MM.1S (cell line): ENCODE data around the gene SPIRE2.

Experiments used
- DNase-seq: peaks from one replicate; pipeline ENCODE4 v3.0.0-alpha.2; 2015
- H2AFZ ChIP-seq: fragments of 300-600 bp; sonication (generic); 2 replicates; pipeline ENCODE4 v1.6.0; 2016; ENCODE audit warnings: antibody characterized with exemption, low read length
- H3F3A ChIP-seq: fragments of 300-600 bp; sonication (generic); 2 replicates; pipeline ENCODE4 v1.6.1; 2016; ENCODE audit warnings: mild to moderate bottlenecking, antibody characterized with exemption, low read length, moderate library complexity, mixed read lengths; ENCODE audit not compliant: insufficient read depth
- H3K27ac ChIP-seq: fragments of 300-600 bp; sonication (generic); 2 replicates; pipeline ENCODE4 v1.5.1; 2016; ENCODE audit warnings: mild to moderate bottlenecking, low read length
- H3K27me3 ChIP-seq: fragments of 300-600 bp; sonication (generic); replicated peaks from 2 replicates; pipeline ENCODE4 v1.6.0; 2016; ENCODE audit warnings: low read length; ENCODE audit not compliant: insufficient read depth
- H3K36me3 ChIP-seq: fragments of 300-600 bp; sonication (generic); replicated peaks from 2 replicates; pipeline ENCODE4 v1.6.1; 2016; ENCODE audit warnings: mild to moderate bottlenecking, low read length, mixed read lengths; ENCODE audit not compliant: insufficient read depth
- H3K4me1 ChIP-seq: fragments of 300-600 bp; sonication (generic); 2 replicates; pipeline ENCODE4 v1.6.1; 2016; ENCODE audit warnings: low read length, mixed read lengths
- H3K4me2 ChIP-seq: fragments of 300-600 bp; sonication (generic); 2 replicates; pipeline ENCODE4 v1.6.0; 2016; ENCODE audit warnings: low read depth, low read length
- H3K4me3 ChIP-seq: fragments of 300-600 bp; sonication (generic); 2 replicates; pipeline ENCODE4 v1.5.1; 2016; ENCODE audit warnings: low read length, mixed read lengths
- H3K79me2 ChIP-seq: fragments of 300-600 bp; sonication (generic); 2 replicates; pipeline ENCODE4 v1.6.1; 2016; ENCODE audit warnings: mixed run types, low read length, mixed read lengths
- H3K9ac ChIP-seq: fragments of 300-600 bp; sonication (generic); 2 replicates; pipeline ENCODE4 v1.6.1; 2016; ENCODE audit warnings: low read length, mixed read lengths
- H3K9me2 ChIP-seq: fragments of 300-600 bp; sonication (generic); replicated peaks from 2 replicates; pipeline ENCODE4 v1.6.1; 2016; ENCODE audit warnings: mild to moderate bottlenecking, low read length, mixed read lengths; ENCODE audit not compliant: insufficient read depth
- H3K9me3 ChIP-seq: fragments of 300-600 bp; sonication (generic); replicated peaks from 2 replicates; pipeline ENCODE4 v1.6.1; 2016; ENCODE audit warnings: mild to moderate bottlenecking, low read length, mixed read lengths; ENCODE audit not compliant: insufficient read depth
- H4K20me1 ChIP-seq: fragments of 300-600 bp; sonication (generic); 2 replicates; pipeline ENCODE4 v1.6.1; 2016; ENCODE audit warnings: mild to moderate bottlenecking, low read length, moderate library complexity, mixed read lengths; ENCODE audit not compliant: insufficient read depth
- EZH2 ChIP-seq: fragments of 300-600 bp; sonication (generic); optimal IDR thresholded peaks from 2 replicates; pipeline ENCODE3; 2017; ENCODE audit warnings: low read depth, mild to moderate bottlenecking, antibody characterized with exemption, low read length, mixed read lengths
- EZH2phosphoT487 ChIP-seq: fragments of 300-600 bp; sonication (generic); IDR thresholded peaks from 2 replicates; pipeline ENCODE4 v1.6.1; 2018; ENCODE audit warnings: antibody characterized with exemption, low read length
- TF ChIP-seq, protein P1 (sequence below): fragments of 300-600 bp; sonication (generic); IDR thresholded peaks from 2 replicates; pipeline ENCODE4 v1.5.1; 2016; ENCODE audit warnings: antibody characterized with exemption, low read length, mixed read lengths

SPIRE2 gene

DNA sequence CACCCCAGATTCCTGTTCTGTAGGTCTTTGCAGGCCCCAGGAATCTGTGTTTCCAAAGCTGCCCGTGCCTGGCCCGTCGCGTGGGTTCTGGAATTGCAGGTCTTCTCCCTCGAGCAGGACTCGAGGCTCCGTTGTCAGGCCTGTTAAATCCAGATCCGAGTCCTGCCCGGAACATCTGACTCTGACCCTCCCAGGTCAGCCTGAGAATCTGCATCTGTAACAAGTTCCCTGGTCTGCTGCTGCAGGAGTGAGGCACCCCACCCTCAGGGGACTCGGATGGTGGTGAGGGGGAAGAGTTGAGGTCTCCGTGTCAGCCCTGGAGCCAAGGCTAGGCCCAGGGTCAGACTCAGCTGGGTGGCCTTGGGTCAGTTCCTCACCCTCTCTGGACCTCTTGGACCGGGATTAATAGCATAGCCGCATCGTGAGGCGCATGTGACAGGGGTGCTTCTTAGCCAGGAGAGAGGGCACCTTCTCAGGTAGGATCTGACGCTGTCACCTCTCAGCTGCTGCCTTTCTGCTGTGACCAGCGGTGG is 8.8 kb downstream of the SPIRE2 start:
- Histone ChIP-seq H3K4me1 (no peaks in the 10 kb centered on the region), H3K4me2 (no peak overlapping the region), H2AFZ (no peak overlapping the region), H3K4me3 (no peak overlapping the region), H3K9me3 (no peaks in the 10 kb centered on the region), H3K27me3 (no peaks in the 10 kb centered on the region), H3K36me3 (no peaks in the 10 kb centered on the region), H4K20me1 (no peaks in the 10 kb centered on the region), H3K9ac (no peak overlapping the region), H3K79me2 (no peaks in the 10 kb centered on the region), H3K9me2 (no peaks in the 10 kb centered on the region), H3K27ac (no peak overlapping the region), H3F3A (no peaks in the 10 kb centered on the region)
- no peak for TF ChIP-seq EZH2
- TF ChIP-seq, protein P1, sequence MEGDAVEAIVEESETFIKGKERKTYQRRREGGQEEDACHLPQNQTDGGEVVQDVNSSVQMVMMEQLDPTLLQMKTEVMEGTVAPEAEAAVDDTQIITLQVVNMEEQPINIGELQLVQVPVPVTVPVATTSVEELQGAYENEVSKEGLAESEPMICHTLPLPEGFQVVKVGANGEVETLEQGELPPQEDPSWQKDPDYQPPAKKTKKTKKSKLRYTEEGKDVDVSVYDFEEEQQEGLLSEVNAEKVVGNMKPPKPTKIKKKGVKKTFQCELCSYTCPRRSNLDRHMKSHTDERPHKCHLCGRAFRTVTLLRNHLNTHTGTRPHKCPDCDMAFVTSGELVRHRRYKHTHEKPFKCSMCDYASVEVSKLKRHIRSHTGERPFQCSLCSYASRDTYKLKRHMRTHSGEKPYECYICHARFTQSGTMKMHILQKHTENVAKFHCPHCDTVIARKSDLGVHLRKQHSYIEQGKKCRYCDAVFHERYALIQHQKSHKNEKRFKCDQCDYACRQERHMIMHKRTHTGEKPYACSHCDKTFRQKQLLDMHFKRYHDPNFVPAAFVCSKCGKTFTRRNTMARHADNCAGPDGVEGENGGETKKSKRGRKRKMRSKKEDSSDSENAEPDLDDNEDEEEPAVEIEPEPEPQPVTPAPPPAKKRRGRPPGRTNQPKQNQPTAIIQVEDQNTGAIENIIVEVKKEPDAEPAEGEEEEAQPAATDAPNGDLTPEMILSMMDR, result no peak
- TF ChIP-seq EZH2phosphoT487, result no peak
- DNase-seq, result no peak

DNA sequence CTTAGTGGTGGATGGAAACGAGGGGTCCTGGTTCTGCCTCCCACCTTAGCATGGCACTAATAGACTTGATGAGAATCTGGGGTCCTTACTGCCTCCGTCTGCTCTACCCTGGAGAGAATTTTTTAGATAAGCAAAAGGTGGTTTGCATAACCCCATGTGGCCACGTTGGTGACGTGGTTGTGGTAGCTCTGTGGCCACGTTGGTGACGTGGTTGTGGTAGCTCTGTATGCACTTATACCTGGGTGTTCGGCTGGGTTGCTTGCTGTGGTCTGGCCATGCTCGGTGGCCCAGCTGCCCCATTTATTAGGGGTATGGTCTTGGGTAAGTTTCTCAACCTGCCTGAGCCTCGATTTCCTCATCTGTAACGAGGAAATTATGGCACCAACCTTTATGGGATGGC is 13.0 kb downstream of the SPIRE2 start:
- H3K9me3 ChIP-seq, result no peaks in the 10 kb centered on the region
- no peaks in the 10 kb centered on the region for H4K20me1 ChIP-seq
- no peak overlapping the region for H3K27ac ChIP-seq
- DNase-seq, result no peak
- no peak overlapping the region for H3K4me3 ChIP-seq
- no peak overlapping the region for H3K4me2 ChIP-seq
- no peaks in the 10 kb centered on the region for H3K9me2 ChIP-seq
- TF ChIP-seq, protein P1, result no peak
- no peak for TF ChIP-seq EZH2
- TF ChIP-seq EZH2phosphoT487, result no peak
- no peak overlapping the region for H3K9ac ChIP-seq
- no peaks in the 10 kb centered on the region for H3K79me2 ChIP-seq
- no peaks in the 10 kb centered on the region for H3K4me1 ChIP-seq
- no peaks in the 10 kb centered on the region for H3K36me3 ChIP-seq
- no peaks in the 10 kb centered on the region for H3K27me3 ChIP-seq
- H3F3A ChIP-seq, result no peaks in the 10 kb centered on the region
- no peak overlapping the region for H2AFZ ChIP-seq

DNA sequence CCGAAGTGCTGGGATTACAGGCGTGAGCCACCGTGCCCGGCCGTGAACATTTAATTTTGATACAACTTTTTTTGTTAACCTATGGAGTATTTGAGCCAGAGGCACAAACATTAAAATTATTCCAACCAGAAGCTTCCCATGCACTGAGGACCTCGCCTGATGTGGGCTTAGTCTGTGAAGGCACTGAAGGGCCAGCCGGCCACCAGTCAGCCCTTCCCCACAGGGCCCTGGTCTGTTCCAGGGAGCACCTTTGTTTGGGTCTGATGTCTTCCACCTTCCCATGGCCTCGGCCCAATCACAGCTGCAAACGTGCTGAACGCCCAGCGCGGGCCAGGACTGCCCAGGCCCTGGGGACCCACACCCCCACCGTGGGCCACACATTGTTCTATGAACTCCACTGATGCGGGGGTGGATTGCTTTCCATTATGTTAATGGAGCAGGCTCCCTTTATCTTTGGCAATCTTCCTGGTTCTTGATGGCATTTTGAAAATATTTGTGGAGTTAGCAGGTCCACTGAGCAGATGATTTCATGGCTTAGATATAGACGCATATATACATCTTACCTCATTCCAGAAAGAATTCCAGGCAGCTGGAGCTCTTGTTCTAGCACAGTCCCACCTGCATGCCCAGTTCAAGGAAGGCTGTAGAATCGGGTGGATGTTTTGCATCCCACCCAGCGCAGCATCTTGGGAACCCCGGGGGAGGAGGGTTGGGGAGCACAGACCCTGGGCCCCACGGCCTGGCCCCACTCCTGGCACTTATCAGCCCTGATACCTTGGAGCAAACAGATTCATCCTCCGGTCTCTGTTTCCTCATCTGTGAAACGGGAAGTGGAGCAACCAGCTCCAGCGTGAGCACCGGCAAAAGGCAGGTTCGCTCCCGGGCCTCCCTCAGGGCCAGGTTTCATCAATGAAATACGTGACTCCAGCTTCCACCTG is 14.5 kb downstream of the SPIRE2 start:
- no peaks in the 10 kb centered on the region for H3K4me1 ChIP-seq
- no peaks in the 10 kb centered on the region for H3F3A ChIP-seq
- no peaks in the 10 kb centered on the region for H3K27me3 ChIP-seq
- DNase-seq, result no peak
- no peak overlapping the region for H3K9ac ChIP-seq
- no peaks in the 10 kb centered on the region for H3K36me3 ChIP-seq
- no peaks in the 10 kb centered on the region for H3K9me2 ChIP-seq
- TF ChIP-seq EZH2 (no peak), EZH2phosphoT487 (no peak)
- TF ChIP-seq, protein P1, result no peak
- H4K20me1 ChIP-seq, result no peaks in the 10 kb centered on the region
- H3K4me2 ChIP-seq, result no peak overlapping the region
- no peak overlapping the region for H3K27ac ChIP-seq
- H2AFZ ChIP-seq, result no peak overlapping the region
- no peaks in the 10 kb centered on the region for H3K79me2 ChIP-seq
- no peaks in the 10 kb centered on the region for H3K9me3 ChIP-seq
- no peak overlapping the region for H3K4me3 ChIP-seq
